GM19463 (cell line): ENCODE measurements around the gene IL12A.
A peak's percentile ranks its signal among the peaks of the same experiment; 100 is the strongest.

Experiments used
- ATAC-seq: cut with Tn5 transposase; IDR thresholded peaks from one replicate; pipeline ENCODE4 v1.9.1; 2021; ENCODE audit warnings: mild to moderate bottlenecking, moderate library complexity; ENCODE audit not compliant: unreplicated experiment

The IL12A gene

GRCh38 chr3:160023476-160023875, 34.8 kb downstream of the IL12A start:
- no peak for ATAC-seq

GRCh38 chr3:160027541-160028195, 39.0 kb downstream of the IL12A start:
- ATAC-seq = peak; percentile 85

- ATAC-seq = no peak
Observed at GRCh38 chr3:160035757-160036156, 47.1 kb downstream of the IL12A start.

- ATAC-seq = peak; percentile 68
Observed at GRCh38 chr3:160038862-160039562, 50.4 kb downstream of the IL12A start.

DNA sequence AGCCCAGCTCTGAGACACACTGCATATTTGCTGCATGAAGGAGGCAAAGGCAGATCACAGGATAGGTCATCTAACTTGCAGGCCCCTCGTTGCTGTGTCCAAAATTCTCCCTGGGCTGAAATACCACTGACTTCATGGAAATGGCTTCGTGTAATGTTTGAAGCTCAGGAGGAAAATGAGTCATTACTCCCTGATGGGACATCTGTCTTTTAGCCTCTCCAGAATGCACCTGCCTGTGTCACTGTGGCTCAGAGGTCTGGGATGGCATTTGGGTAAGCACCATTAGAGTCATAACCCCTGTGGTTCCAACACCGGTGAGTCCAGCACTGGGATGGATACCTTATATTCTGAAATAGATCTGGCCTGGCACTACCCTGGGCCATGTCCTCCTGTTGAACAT, 51.5 kb downstream of the IL12A start:
- ATAC-seq = no peak

- no peak for ATAC-seq
Observed at GRCh38 chr3:160041465-160041864, 52.8 kb downstream of the IL12A start.

DNA sequence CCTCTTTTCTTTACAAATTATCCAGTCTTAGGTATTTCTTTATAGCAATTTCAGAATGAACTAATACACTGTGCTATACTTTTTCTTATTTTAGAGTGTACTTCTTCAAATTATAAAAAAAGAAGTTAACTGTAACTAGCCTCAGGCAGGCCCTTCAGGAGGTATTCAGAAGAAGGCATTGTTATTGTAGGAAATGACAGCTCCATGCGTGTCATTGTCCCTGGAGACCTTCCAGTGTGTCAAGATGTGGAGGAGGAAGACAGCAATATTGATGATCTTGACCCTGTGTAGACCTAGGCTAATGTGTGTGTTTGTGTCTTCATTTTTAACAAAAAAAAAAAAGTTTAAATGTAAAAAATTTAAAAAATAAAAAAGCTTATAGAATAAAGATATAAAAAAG, 55.5 kb downstream of the IL12A start:
- ATAC-seq = no peak
